Gastrocnemius medialis (tissue), 4 donors: Measurements from ENCODE around the gene UBASH3B. TPM values are rescaled to one million over a fixed set of nuclear protein-coding genes. Genes with fewer than 3 reads are reported as not detected.
"Not testable (repeated sequence)": the region's sequence is repeated elsewhere in the genome, so short reads cannot be mapped to it uniquely, and the experiment has no call there.

ENCODE experiments used
- ATAC-seq, 2 donors: fragments of 150-250 bp; one replicate each; pipeline ENCODE4 v1.9.1; 2016
- DNase-seq, 2 donors: peaks; one replicate each; pipeline ENCODE4 v3.0.0-alpha.2; 2019
- H3K27ac ChIP-seq, 4 donors: fragments of 200-600 bp; sonication (generic); 1 replicate in 1 of 4; 2 replicates in 3 of 4; pipeline ENCODE4 v1.5.1; 2016 to 2018; ENCODE audit warnings: mild to moderate bottlenecking in 2 of 4, moderate library complexity in 1 of 4
- H3K27me3 ChIP-seq, 3 donors: fragments of 200-600 bp; sonication (generic) in 2 of 3; 1 replicate in 1 of 3; 2 replicates in 2 of 3; pipeline versions ENCODE4 v1.5.1 to v1.6.0; 2016 to 2019; ENCODE audit warnings: mild to moderate bottlenecking in 1 of 3, moderate library complexity in 1 of 3
- H3K36me3 ChIP-seq, 2 donors: fragments of 200-600 bp; sonication (generic) in 1 of 2; one replicate each; pipeline ENCODE4 v1.5.1; 2017 to 2018
- H3K4me1 ChIP-seq, 2 donors: fragments of 200-600 bp; sonication (generic) in 1 of 2; one replicate each; pipeline ENCODE4 v1.5.1; 2016 to 2017; ENCODE audit warnings: mild to moderate bottlenecking in 2 of 2
- H3K4me3 ChIP-seq, 4 donors: fragments of 200-600 bp; sonication (generic) in 3 of 4; 1 replicate in 1 of 4; 2 replicates in 3 of 4; pipeline ENCODE4 v1.5.1; 2016 to 2019; ENCODE audit warnings: mild to moderate bottlenecking in 2 of 4
- H3K9me3 ChIP-seq, 3 donors: fragments of 200-600 bp; sonication (generic) in 2 of 3; 1 replicate in 1 of 3; 2 replicates in 2 of 3; pipeline ENCODE4 v1.5.1; 2016 to 2019
- CTCF ChIP-seq, 5 experiments: fragments of 450-650 bp in 3 of 5; fragments of 200-600 bp in 2 of 5; sonication (generic) in 2 of 5; IDR thresholded peaks in 4 of 5; conservative IDR thresholded peaks in 1 of 5; 1 replicate in 4 of 5; 2 replicates in 1 of 5; pipeline ENCODE4 v1.5.1; 2016 to 2019; ENCODE audit warnings: antibody characterized with exemption in 5 of 5, mild to moderate bottlenecking in 3 of 5, moderate library complexity in 3 of 5
- POLR2A ChIP-seq, 2 donors: fragments of 450-650 bp; IDR thresholded peaks; one replicate each; pipeline ENCODE4 v1.6.1; 2017; ENCODE audit warnings: antibody characterized with exemption in 2 of 2, mild to moderate bottlenecking in 2 of 2, moderate library complexity in 2 of 2
- in situ Hi-C, 4 donors: fragments of 200-750 bp; cut with MboI; loops; one replicate each; pipeline versions ENCODE4 v1.15.0 to v1.8.0; 2017; ENCODE audit warnings: low sequenced_read_pairs in 4 of 4
- intact Hi-C: fragments of 100-400 bp; cut with DNase I; formaldehyde crosslinking; loops from one replicate; pipeline ENCODE4 v1.15.1; 2023; ENCODE audit warnings: low total_unique reads
- total RNA-seq, 4 donors: library from RNA; depleted of rRNA; stranded (reverse); fragments of >200 nt; gene quantifications; one replicate each; pipeline versions ENCODE4 v1.1.0 to v1.2.3, GENCODE V29; 2016

The UBASH3B gene
- 1 to 10 TPM in 2 of 4 donors, under 1 TPM in 2; 0.32 to 2.9 (median 0.87) TPM for total RNA-seq

- ATAC-seq, result peak; percentile 83 to 84
- Histone ChIP-seq H3K9me3 (no peaks in the 10 kb centered on the region), H3K36me3 (no peaks in the 10 kb centered on the region), H3K27me3 (peaks cover 0 to 4% (median 3%) of the 10 kb centered on the region in 3 donors), H3K4me3 (peak within 1 kb of the TSS; percentile 76 to 98 (median 86)), H3K27ac (peak within 1 kb of the TSS; percentile 66 to 74 (median 71)), H3K4me1 (peaks cover 5 to 15% of the 10 kb centered on the region in 2 donors)
- peak; percentile 27 to 37 for DNase-seq
- intact Hi-C loops, result no loop called here
- in situ Hi-C loops, result no loop called here
- TF ChIP-seq CTCF (IDR thresholded peaks at IDR 0.05 in 4 of 5, conservative IDR thresholded peaks at IDR 0.05 in 1 of 5), result no peak
- TF ChIP-seq POLR2A (IDR thresholded peaks at IDR 0.05), result peak in 1 of 2 donors; percentile 22
Observed at GRCh38 chr11:122655527-122656072, at the start of gene UBASH3B. UBASH3B (plus strand) TSS chr11:122655722; CDS start chr11:122656050, 328 bp downstream.

DNA sequence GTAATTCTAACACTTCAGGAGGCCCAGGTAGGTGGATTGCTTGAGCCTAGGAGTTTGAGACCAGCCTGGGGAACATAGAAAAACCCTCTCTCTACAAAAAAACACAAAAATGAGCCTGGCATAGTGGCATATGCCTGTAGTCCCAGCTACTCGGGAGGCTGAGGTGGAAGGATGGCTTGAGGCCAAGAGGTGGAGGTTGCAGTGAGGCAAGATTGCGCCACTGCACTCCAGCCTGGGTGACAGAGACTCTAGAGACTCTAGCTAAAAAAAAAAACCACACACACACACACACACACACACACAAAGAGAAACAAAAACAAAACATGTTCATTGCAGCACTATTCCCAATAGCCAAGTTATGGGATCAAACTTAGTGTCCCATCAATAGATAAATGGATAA is 48.4 kb upstream of the UBASH3B start:
- DNase-seq, H3K27me3 ChIP-seq, H3K4me3 ChIP-seq, ATAC-seq, H3K9me3 ChIP-seq, intact Hi-C loops, in situ Hi-C loops, H3K27ac ChIP-seq, H3K36me3 ChIP-seq, H3K4me1 ChIP-seq: not testable (repeated sequence)

GRCh38 chr11:122612123-122612824 is 43.2 kb upstream of the UBASH3B start:
- no peak for DNase-seq
- in situ Hi-C loops (no loop called here), intact Hi-C loops (no loop called here)
- no peak for ATAC-seq
- Histone ChIP-seq H3K4me3 (no peak overlapping the region), H3K27ac (no peak overlapping the region), H3K27me3 (no peaks in the 10 kb centered on the region), H3K9me3 (no peaks in the 10 kb centered on the region), H3K36me3 (no peaks in the 10 kb centered on the region), H3K4me1 (no peaks in the 10 kb centered on the region)
- no peak for TF ChIP-seq CTCF (IDR thresholded peaks at IDR 0.05 in 4 of 5, conservative IDR thresholded peaks at IDR 0.05 in 1 of 5)
- TF ChIP-seq POLR2A (IDR thresholded peaks at IDR 0.05), result no peak

- Histone ChIP-seq H3K27ac (no peak overlapping the region), H3K36me3 (no peaks in the 10 kb centered on the region), H3K4me3 (no peak overlapping the region), H3K9me3 (no peaks in the 10 kb centered on the region), H3K27me3 (no peaks in the 10 kb centered on the region), H3K4me1 (no peaks in the 10 kb centered on the region)
- DNase-seq (no peak), ATAC-seq (no peak)
- in situ Hi-C loops (no loop called here), intact Hi-C loops (no loop called here)
- no peak for TF ChIP-seq CTCF (IDR thresholded peaks at IDR 0.05 in 4 of 5, conservative IDR thresholded peaks at IDR 0.05 in 1 of 5)
Observed at GRCh38 chr11:122616718-122617117, 38.8 kb upstream of the UBASH3B start.

DNA sequence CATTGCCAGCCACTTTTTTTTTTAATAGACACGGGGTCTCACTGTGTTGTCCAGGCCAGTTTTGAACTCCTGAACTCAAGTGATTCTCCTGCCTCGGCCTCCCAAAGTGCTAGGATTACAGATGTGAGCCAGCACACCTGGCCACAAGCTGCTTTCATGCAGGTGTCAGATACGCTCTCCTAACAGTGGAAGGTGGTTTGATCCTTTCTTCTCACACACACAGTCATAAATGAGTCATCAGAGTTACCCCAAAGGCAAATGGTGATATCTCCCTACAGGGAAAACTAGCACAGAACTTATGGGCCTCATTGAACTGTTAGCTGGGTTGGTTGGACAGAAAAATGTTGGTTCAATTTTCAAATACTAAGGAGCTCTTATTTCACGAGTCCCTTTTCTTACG is 38.2 kb upstream of the UBASH3B start:
- no peak for TF ChIP-seq CTCF (IDR thresholded peaks at IDR 0.05 in 4 of 5, conservative IDR thresholded peaks at IDR 0.05 in 1 of 5)
- no peak for TF ChIP-seq POLR2A (IDR thresholded peaks at IDR 0.05)
- Histone ChIP-seq H3K9me3 (no peaks in the 10 kb centered on the region), H3K4me3 (no peak overlapping the region), H3K4me1 (no peaks in the 10 kb centered on the region), H3K36me3 (no peaks in the 10 kb centered on the region), H3K27me3 (no peaks in the 10 kb centered on the region), H3K27ac (no peak overlapping the region)
- DNase-seq (no peak), ATAC-seq (no peak)
- intact Hi-C loops (no loop called here), in situ Hi-C loops (no loop called here)
